T-helper 2 cell treated with Interferon-gamma antibody and Interleukin-4, amounts not matched to agents 100 ng/mL and 5 ng/mL, for 36 hours (primary cell): Measurements from ENCODE around the gene BIRC5. TPM values are rescaled to one million over a fixed set of nuclear protein-coding genes. Genes with fewer than 3 reads are reported as not detected.

Experiments used
- intact Hi-C: fragments of 100-400 bp; cut with micrococcal nuclease; formaldehyde crosslinking; loops from one replicate; pipeline ENCODE4 v1.15.1; 2023
- total RNA-seq: library from RNA; stranded (reverse); gene quantifications from 2 replicates; pipeline ENCODE4 v1.2.3, GENCODE V29; 2022

BIRC5 gene
- total RNA-seq, 1 donor from 2014 or later = 72.3 TPM

DNA sequence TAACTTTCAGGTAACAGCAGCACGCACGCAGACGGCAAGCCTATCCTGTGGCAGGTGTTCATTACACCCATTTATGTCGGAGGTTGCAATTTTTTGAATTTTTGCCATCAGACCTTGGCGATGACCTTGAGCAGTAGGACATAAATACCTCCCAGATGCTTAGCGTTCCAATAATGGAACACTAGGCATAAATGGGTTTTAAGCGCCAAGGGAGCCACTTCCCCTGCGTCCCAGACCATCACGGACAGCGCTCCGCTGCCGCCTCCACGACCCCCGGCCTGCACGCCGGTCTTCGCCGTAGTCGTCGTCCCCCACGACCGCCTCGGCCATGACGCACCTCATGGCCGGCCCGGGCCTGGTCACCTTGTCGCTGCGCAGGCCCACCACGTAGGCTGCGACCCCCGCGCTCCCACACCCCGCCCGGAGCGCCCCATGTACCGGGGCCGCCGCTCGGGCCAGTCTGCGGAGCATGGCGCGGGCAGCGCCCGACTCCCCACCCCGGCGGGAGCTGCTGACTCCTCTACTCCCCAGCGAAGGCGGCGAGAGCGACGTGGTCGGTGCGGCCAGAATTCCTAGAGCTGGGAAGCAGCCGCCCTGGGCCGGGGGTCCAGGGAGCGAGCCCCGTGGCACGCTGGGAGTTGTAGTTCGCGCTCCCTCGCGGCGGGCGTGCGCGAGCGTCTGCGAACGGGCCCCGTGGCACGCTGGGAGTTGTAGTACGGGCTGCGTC is 40.1 kb downstream of the BIRC5 start:
- intact Hi-C loops = loop anchor here (5.0 kb wide), 3 partner anchors 103 to 168 kb away; partner anchors contain the start of gene TMC8

GRCh38 chr17:78255029-78255656 is 41.1 kb downstream of the BIRC5 start:
- intact Hi-C loops = no loop called here

GRCh38 chr17:78255953-78256706 is 42.1 kb downstream of the BIRC5 start:
- intact Hi-C loops = no loop called here

DNA sequence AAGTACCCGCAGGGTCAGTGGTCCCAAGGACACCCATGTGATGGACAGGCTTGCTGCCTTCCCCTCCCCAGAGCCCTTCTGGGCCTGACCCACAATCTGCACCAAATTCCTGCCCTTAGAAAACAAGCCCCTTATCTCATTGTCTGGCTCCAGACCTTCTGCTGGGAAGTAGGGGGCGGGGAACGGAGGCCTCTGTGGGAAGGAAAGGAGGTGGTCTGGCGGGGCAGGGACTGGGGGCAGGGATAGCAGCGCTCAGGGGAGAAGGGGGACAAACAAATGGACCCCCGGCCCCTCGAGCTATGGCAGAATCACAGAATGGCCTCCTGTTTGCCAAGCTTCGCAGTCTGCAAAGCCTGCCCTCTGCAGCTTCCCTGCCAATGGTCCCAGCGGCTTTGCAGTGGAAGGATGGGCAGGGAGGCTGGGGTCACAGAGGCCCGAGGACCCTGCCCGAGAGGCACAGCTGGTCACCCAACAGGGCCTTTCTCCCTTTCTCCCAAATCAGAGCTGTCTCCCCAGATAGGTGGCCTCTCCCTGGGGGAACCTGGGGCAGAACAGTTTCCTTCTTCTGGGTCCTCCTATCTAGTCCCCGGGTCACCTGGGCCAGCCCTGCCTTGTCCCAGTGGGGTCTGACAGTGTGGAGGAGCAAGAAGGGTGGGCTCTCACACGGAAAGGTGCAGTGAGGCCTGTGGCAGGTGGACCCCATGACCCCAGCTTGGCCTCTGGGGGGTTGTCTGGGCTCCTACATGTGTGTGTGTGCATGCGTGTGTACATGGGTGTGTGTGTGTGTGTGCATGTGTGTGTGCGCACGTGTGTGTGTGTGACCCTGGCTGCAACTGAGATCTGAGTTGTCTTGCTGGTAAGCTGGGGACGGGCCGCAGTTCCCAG is 42.9 kb downstream of the BIRC5 start:
- intact Hi-C loops = no loop called here

- intact Hi-C loops = no loop called here
These were observed 43.8 kb downstream of the BIRC5 start for GRCh38 chr17:78257810-78258322.

- intact Hi-C loops = no loop called here
These were observed 44.5 kb downstream of the BIRC5 start for GRCh38 chr17:78258323-78259191.

GRCh38 chr17:78259192-78259554 is 45.1 kb downstream of the BIRC5 start:
- intact Hi-C loops = no loop called here

GRCh38 chr17:78263063-78263735 is 49.1 kb downstream of the BIRC5 start:
- intact Hi-C loops = no loop called here

GRCh38 chr17:78263736-78264340 is 49.8 kb downstream of the BIRC5 start:
- intact Hi-C loops = no loop called here

GRCh38 chr17:78264590-78264989 is 50.5 kb downstream of the BIRC5 start:
- intact Hi-C loops = no loop called here

DNA sequence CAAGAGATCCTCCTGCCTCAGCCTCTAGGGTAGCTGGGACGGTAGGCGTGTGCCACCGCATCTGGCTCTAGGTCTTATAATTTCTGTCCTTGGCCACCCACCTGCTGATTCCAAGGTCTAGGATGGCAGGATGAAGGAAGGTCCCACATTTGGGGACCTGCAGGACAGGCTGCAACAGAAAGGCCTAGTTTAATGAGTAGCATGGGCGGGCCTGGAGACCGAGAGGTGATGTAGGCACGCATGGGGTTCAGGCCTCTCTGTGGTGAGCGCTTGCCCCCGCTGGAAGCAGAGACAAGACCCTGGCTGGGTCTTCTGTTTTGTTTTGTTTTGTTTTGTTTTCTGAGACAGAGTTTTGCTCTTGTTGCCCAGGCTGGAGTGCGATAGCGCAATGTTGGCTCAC is 51.1 kb downstream of the BIRC5 start:
- intact Hi-C loops = no loop called here

- intact Hi-C loops = no loop called here
These were observed 52.2 kb downstream of the BIRC5 start for GRCh38 chr17:78266231-78266631.

DNA sequence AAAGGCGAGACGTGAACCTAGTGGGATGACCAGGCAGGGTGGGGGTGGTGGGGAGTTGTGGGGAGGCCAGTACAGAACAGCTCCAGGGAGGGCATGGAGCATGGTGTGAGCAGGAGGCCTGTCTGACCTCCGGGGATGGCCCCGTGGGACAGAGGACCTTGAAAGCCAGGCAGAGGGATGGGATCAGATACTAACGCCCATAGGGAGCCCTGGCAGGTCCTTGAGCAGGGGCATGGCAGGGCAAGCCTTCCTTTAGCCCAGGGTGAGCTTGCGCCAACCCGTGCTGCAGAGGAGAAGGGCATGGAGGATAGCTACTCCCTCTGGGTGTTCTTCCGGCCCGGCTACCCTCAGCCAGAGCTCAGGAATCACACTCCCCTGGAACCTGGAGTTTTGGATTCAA is 52.7 kb downstream of the BIRC5 start:
- intact Hi-C loops = no loop called here

DNA sequence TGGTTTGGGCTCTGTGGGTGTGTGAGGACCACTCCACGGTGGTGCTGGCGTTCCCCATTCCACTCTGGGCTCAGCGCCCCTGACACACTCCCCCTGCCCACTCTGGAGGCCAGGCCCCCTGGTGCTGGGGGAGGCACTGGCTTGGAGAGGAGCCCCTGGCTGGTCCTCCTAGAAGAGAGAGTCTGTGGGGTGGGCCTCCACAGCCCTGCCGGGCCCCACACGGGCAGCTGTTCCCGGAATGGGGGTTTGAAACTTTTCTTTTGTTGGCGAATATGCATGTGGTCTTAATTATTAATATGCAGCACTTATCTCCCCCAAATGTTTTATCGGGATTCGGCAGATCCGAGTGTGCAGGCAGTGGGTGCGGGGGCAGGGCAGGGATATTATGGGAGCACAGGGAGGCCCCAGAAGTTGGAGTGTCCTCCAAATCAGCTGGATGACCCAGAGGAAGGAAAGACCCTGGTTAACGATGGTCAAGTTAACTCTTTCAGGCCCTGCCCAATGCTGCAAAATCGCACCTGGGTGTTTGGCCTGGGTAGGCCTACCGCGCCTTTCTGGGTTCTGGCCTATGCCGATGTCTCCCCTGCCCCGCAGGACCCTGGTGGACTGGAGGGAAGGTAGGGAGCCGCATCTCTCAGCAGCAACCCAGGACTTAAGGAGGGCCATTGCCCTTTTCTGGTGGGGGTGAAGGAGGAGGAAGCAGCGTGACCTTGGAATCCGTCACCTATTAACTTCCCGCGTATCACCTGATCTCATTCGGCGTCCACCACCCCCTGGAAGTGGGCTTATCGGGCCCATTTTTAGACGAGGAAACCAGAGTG is 53.4 kb downstream of the BIRC5 start:
- intact Hi-C loops = no loop called here

DNA sequence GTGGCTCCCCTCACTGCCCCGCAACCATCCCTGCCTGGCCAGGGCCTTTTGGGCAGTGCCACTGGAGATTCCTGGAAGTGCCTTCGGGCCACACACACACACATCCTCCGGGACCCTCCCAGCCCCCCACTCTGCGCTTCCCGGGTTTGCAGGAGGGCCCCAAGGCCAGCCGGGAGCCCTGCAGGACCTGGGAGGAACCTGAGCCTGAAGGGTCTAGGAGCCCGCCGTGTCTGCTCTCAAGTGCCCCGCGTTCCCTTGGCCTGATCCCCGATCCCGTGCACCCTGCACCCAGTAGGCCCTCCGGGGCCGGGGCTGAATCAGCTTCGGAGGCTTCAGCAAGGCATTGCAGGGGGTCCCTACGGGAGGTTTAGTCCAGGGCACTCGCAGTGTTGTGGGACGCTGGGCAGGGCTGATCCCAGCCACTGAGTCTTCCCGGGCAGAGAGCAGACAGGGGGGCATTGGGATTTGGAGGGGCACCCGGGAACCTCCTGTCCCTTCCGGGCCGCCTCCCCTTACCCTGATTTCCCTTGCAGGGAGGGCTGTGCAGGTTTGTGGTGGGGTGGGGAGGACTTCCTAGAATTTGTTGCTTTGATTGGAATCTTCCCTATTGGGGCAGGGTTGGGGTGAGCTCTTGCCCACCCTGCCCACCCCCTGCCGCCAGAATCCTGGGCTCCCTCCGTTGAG is 54.3 kb downstream of the BIRC5 start:
- intact Hi-C loops = no loop called here

DNA sequence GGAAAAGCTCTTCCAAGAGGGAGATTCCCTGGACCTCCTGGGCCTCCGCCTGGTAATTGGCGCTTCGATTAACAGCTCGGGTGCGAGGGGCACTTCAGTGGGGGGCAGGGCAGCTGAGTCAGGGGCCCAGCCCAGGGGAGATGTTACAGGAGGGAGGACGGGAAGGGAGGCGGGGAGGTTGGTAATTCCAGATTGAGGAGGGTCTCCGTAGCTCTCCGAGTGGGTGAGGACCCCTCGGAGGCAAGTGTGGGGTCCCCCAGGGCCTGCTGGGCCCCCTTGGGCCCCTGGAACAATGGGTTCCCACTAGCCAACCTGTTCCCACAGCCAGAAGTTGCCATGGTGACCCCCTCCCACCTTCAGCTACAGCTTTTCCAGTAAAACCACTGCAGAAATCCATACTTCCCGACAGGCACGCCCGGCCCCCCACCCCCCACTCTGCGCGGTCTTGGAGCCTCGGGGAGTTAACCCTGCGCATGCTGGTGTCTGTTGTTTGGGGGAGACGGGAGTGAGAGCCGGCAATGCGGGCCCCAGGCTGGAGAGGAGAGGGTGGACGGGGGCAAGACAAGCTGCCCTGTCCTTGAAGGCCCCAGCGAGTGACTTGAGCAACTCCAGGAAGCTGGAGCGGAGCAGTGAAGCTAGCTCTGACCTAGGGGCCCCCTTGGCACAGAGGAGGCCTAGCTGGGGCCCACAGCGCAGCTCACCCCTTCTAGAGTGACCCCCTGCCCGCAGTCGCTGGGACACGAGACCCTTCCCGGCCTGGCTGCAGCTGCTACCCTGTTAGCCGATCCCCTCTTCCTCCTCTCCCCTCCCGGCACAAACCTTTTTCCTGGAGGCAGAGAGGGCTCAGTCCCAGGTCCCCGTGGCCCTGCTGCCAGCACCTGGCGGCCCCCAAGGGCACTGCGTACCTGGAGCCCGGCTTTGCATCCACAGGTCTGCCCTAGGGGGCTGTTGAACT is 55.2 kb downstream of the BIRC5 start:
- intact Hi-C loops = no loop called here

DNA sequence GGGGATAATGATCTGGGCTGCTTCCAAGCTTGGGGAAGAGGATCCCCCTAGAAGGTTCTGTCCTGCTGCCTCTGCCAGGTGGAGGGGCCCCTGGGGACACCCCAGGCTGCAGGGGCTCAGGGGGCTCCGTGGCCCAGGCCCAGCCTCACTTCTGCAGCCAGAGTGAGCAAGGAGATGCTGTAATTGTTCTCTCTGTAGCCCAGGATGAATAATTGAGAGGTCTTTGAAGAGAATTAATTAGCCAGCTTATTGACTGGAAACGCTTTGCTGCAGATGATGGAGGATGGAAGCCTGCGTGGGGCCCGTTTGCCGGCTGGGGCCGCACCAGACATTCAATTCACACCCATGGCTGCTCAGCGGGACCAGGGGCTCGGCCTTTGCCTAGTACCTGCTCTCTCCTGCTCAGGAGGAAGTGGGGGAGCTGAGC is 55.9 kb downstream of the BIRC5 start:
- intact Hi-C loops = no loop called here
